Right lobe of liver (tissue), 6 donors: Measurements from ENCODE around the gene THBS3. TPM values are rescaled to one million over a fixed set of nuclear protein-coding genes. Genes with fewer than 3 reads are reported as not detected.

Experiments
- ATAC-seq, 4 donors: fragments of 200-7000 bp; cut with Tn5 transposase; one replicate each; pipeline ENCODE4 v1.9.1; 2020; ENCODE audit warnings: mild to moderate bottlenecking in 4 of 4, moderate library complexity in 4 of 4
- DNase-seq, 3 donors: peaks; one replicate each; pipeline ENCODE4 v3.0.0-alpha.2; 2020
- H3K27ac ChIP-seq, 3 donors: fragments of 200-600 bp; one replicate each; pipeline ENCODE4 v1.8.0; 2022
- H3K27me3 ChIP-seq, 2 donors: fragments of 200-600 bp; one replicate each; pipeline ENCODE4 v1.8.0; 2022
- H3K36me3 ChIP-seq, 4 donors: fragments of 200-600 bp; sonication (generic) in 1 of 4; one replicate each; pipeline versions ENCODE4 v1.5.1 to v1.8.0; 2017 to 2022; ENCODE audit warnings: control low read depth in 1 of 4
- H3K4me1 ChIP-seq, 4 donors: fragments of 200-600 bp; sonication (generic) in 1 of 4; one replicate each; pipeline versions ENCODE4 v1.5.1 to v1.8.0; 2017 to 2022; ENCODE audit warnings: control low read depth in 1 of 4
- H3K4me3 ChIP-seq, 3 donors: fragments of 200-600 bp; one replicate each; pipeline ENCODE4 v1.8.0; 2022
- H3K9me3 ChIP-seq, 4 donors: fragments of 200-600 bp; sonication (generic) in 1 of 4; one replicate each; pipeline versions ENCODE4 v1.5.1 to v1.8.0; 2017 to 2022; ENCODE audit warnings: control low read depth in 1 of 4
- POLR2A ChIP-seq: fragments of 450-650 bp; IDR thresholded peaks from one replicate; pipeline ENCODE4 v1.6.1; 2017; ENCODE audit warnings: antibody characterized with exemption, mild to moderate bottlenecking
- WGBS: methylation state at CpG from one replicate; pipeline ENCODE4 v1.1.6; 2018; ENCODE audit warnings: low coverage, low lambda C conversion rate; ENCODE audit not compliant: insufficient coverage; ENCODE audit errors: missing lambda C conversion rate; 5-methylcytosine and 5-hydroxymethylcytosine counted together
- intact Hi-C, 2 donors: fragments of 100-400 bp; cut with DNase I; formaldehyde crosslinking; loops; one replicate each; pipeline versions ENCODE4 v1.11.2 to v1.14.1; 2022
- total RNA-seq, 6 experiments: library from RNA; depleted of rRNA in 2 of 6; stranded (reverse); fragments of >200 nt in 2 of 6; fragmentation: NEBNext Ultra II Directional in 3 of 6; extraction: Animal tissue kit (Norgen Biotek cat#: 25700) in 3 of 6; gene quantifications; one replicate each; pipeline versions ENCODE4 v1.1.0 to v1.2.4, GENCODE V29; 2016 to 2023
- TF ChIP-seq, protein P1 (sequence below), 4 donors: fragments of 200-600 bp in 3 of 4; fragments of 450-650 bp in 1 of 4; IDR thresholded peaks; one replicate each; pipeline versions ENCODE4 v1.5.1 to v1.8.0; 2016 to 2022; ENCODE audit warnings: antibody characterized with exemption in 4 of 4, mild to moderate bottlenecking in 2 of 4
- donor health status: DM: no; HTN: yes; CAD: no.
- donor health status: DM: no; HTN: no; CAD: no.
- donor health status: DM: no; HTN: no; CAD: no.
- donor health status: DM: no; HTN: yes; CAD: no.
- donor health status: DM: no; HTN: yes; CAD: no.

Gene THBS3
- total RNA-seq, 6 experiments from 2014 or later: 4.0 to 14.4 (median 10.5) TPM

DNA sequence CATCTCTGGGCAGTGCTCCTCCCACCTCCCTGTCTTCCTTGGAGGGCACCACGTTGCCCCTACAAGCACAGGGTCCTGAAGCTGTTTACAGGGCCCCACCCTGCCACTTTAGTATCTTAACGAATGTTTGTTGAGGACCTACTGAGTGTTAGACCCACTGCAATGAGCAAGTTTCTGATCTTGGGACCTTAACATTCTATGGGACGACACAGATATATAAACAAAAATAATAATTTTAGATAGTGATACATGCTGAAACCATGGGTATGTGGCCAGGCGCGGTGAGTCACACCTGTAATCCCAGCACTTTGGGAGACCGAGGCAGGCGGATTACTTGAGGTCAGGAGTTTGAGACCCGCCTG is 37.4 kb upstream of the THBS3 start:
- H3K27me3 ChIP-seq: no peaks in the 10 kb centered on the region
- intact Hi-C loops: no loop called here
- H3K4me1 ChIP-seq: peaks cover 0 to 12% (median 2%) of the 10 kb centered on the region in 4 donors
- H3K4me3 ChIP-seq: peak overlapping the region in 2 of 3 donors; percentile 64 to 72
- 70% methylated on average over 8 of the region's 8 CpGs for WGBS
- TF ChIP-seq POLR2A: no peak
- TF ChIP-seq, protein P1, sequence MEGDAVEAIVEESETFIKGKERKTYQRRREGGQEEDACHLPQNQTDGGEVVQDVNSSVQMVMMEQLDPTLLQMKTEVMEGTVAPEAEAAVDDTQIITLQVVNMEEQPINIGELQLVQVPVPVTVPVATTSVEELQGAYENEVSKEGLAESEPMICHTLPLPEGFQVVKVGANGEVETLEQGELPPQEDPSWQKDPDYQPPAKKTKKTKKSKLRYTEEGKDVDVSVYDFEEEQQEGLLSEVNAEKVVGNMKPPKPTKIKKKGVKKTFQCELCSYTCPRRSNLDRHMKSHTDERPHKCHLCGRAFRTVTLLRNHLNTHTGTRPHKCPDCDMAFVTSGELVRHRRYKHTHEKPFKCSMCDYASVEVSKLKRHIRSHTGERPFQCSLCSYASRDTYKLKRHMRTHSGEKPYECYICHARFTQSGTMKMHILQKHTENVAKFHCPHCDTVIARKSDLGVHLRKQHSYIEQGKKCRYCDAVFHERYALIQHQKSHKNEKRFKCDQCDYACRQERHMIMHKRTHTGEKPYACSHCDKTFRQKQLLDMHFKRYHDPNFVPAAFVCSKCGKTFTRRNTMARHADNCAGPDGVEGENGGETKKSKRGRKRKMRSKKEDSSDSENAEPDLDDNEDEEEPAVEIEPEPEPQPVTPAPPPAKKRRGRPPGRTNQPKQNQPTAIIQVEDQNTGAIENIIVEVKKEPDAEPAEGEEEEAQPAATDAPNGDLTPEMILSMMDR (IDR thresholded peaks at IDR 0.05): no peak
- no peak for DNase-seq
- peak overlapping the region; percentile 11 to 89 (median 21) for H3K27ac ChIP-seq
- H3K36me3 ChIP-seq: no peaks in the 10 kb centered on the region
- ATAC-seq: no peak
- peaks cover 0 to 2% (median 0%) of the 10 kb centered on the region in 4 donors for H3K9me3 ChIP-seq

DNA sequence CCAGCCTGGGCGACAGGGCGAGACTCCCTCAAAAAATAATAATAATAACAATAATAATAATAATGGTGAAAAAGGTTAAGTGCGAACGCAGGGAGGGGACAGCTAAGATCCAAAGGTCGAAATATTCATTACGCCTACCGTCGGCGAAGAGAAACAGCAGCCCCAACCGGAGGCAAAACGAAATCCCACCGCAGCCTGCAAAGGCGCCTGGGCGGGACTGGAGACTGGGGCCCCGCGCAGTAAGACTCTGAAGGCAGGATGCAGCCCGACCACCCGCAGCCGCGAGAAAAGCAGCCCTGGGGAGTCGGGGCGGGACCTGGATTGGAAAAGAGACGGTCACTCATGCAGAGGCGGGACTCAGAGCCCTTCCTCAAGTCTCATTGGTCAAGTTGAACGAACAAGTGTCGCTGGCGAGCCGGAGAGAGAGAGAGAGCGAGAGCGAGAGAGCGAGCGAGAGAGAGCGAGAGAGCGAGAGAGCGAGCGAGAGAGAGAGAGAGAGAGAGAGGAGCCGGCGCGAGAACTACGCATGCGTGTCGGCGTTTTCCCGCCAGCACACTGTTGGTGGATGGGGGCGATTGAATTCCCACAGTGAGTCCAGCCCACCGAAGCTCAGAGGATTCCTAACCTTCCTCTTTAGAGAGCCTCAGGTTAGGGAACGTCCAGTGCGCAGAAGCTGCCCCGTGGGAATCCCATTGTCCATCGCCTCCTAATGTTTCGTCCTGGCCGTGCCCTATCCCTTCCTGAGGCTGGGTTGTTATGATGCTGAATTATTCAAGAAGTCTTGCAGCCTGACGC is 36.9 kb upstream of the THBS3 start:
- intact Hi-C loops: no loop called here
- Histone ChIP-seq H3K9me3 (peaks cover 0 to 2% (median 0%) of the 10 kb centered on the region in 4 donors), H3K36me3 (no peaks in the 10 kb centered on the region), H3K4me3 (peak overlapping the region; percentile 58 to 72 (median 64)), H3K4me1 (peaks cover 0 to 12% (median 2%) of the 10 kb centered on the region in 4 donors), H3K27ac (peak overlapping the region; percentile 77 to 89 (median 85)), H3K27me3 (no peaks in the 10 kb centered on the region)
- 1% methylated on average over 26 of the region's 53 CpGs for WGBS
- peak; percentile 95 to 98 (median 98) for DNase-seq
- peak; percentile 89 for TF ChIP-seq POLR2A
- TF ChIP-seq, protein P1 (IDR thresholded peaks at IDR 0.05): peak in 1 of 4 donors; percentile 91
- peak; percentile 89 to 94 (median 94) for ATAC-seq

DNA sequence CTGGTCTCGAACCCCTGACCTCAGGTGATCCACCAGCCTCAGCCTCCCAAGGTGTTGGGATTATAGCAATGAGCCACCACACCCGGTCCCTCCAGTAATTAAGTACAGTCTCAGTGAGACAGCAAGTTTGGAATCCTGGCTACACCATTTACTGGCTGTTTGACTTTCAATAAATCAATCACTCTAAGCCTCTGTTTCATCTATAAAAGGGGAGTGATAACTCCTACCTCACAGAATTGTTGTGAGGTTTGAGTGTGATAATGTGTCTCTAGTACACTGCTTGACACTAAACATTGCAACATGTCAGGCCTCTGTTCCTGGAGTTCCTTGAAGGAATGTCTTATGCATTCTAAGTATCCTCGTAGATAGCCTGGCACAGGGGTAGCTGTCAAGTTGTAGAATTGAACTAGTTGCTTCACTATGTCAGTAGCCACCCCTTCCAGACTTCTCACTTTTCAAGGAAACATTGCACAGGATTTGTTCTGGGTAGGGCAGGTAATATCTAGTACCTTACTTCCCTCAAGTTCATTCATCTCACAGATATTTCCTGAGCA is 35.2 kb upstream of the THBS3 start:
- WGBS: 90% methylated on average over 3 of the region's 3 CpGs
- no peak for DNase-seq
- H3K9me3 ChIP-seq: peaks cover 0 to 2% (median 0%) of the 10 kb centered on the region in 4 donors
- H3K36me3 ChIP-seq: no peaks in the 10 kb centered on the region
- H3K27me3 ChIP-seq: no peaks in the 10 kb centered on the region
- H3K4me3 ChIP-seq: no peak overlapping the region
- no peak for ATAC-seq
- H3K4me1 ChIP-seq: peaks cover 0 to 12% (median 2%) of the 10 kb centered on the region in 4 donors
- TF ChIP-seq, protein P1 (IDR thresholded peaks at IDR 0.05): no peak
- TF ChIP-seq POLR2A: no peak
- H3K27ac ChIP-seq: no peak overlapping the region
- intact Hi-C loops: no loop called here

DNA sequence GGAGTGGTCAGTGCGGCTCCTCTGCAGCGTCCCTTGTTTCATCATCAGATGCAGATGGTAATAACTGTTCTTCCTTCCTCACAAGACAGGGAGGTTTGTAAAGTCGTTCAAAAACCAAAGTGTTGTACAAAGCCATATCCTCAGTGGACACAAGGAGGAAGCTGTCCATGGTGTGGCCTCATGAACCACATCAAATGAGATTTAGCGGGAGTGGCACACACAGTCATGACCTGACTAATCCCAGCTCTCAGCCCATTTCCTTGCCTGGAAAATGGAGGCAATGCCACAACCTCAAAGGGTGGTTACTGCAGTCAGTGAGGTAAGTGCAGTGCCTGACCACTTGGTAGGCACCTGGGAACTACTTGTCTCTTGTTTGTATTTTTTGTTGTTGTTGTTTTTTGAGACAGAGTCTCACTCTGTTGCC is 34.2 kb upstream of the THBS3 start:
- Histone ChIP-seq H3K27me3 (no peaks in the 10 kb centered on the region), H3K9me3 (peaks cover 0 to 2% (median 0%) of the 10 kb centered on the region in 4 donors), H3K27ac (no peak overlapping the region), H3K4me3 (no peak overlapping the region), H3K36me3 (no peaks in the 10 kb centered on the region), H3K4me1 (peaks cover 0 to 12% (median 2%) of the 10 kb centered on the region in 4 donors)
- intact Hi-C loops: no loop called here
- WGBS: 48% methylated on average over 4 of the region's 4 CpGs
- no peak for ATAC-seq
- no peak for DNase-seq
- no peak for TF ChIP-seq POLR2A
- TF ChIP-seq, protein P1 (IDR thresholded peaks at IDR 0.05): no peak
